WI38 (cell line): ENCODE data around the gene MNAT1.
"Not testable (repeated sequence)": the region's sequence is repeated elsewhere in the genome, so short reads cannot be mapped to it uniquely, and the experiment has no call there.

Source experiments
- H3K4me3 ChIP-seq: 2 replicates; pipeline ENCODE4 v1.5.1; 2011; ENCODE audit warnings: low read depth, mild to moderate bottlenecking, control low read depth, low read length
- CTCF ChIP-seq: IDR thresholded peaks from 2 replicates; pipeline ENCODE4 v1.5.1; 2012; ENCODE audit warnings: low read depth, mild to moderate bottlenecking, control low read depth, low read length

MNAT1 gene

GRCh38 chr14:60768602-60769001, 34.0 kb downstream of the MNAT1 start:
- H3K4me3 ChIP-seq: no peak overlapping the region
- no peak for TF ChIP-seq CTCF

GRCh38 chr14:60771117-60771516, 36.6 kb downstream of the MNAT1 start:
- no peak overlapping the region for H3K4me3 ChIP-seq
- TF ChIP-seq CTCF: no peak

GRCh38 chr14:60773558-60773957, 39.0 kb downstream of the MNAT1 start:
- H3K4me3 ChIP-seq: no peak overlapping the region
- TF ChIP-seq CTCF: no peak

- no peak for TF ChIP-seq CTCF
- H3K4me3 ChIP-seq: no peak overlapping the region
These were observed 40.7 kb downstream of the MNAT1 start for GRCh38 chr14:60775296-60775695.

- H3K4me3 ChIP-seq: no peak overlapping the region
- TF ChIP-seq CTCF: no peak
These were observed 43.5 kb downstream of the MNAT1 start for GRCh38 chr14:60777856-60778578.

- H3K4me3 ChIP-seq: not testable (repeated sequence)
These were observed 45.4 kb downstream of the MNAT1 start for GRCh38 chr14:60779745-60780514.

GRCh38 chr14:60780558-60780957, 46.0 kb downstream of the MNAT1 start:
- H3K4me3 ChIP-seq: not testable (repeated sequence)

- no peak overlapping the region for H3K4me3 ChIP-seq
- no peak for TF ChIP-seq CTCF
These were observed 52.3 kb downstream of the MNAT1 start for GRCh38 chr14:60786905-60787304.
